Measurements from ENCODE around the gene PTPN14. TPM values are rescaled to one million over a fixed set of nuclear protein-coding genes. Genes with fewer than 3 reads are reported as not detected.

The PTPN14 gene
- polyA plus RNA-seq, 1 donor, result 12.8 TPM

GRCh38 chr1:214451596-214451995, 99.8 kb downstream of the PTPN14 start:
- no peak for DNase-seq

- no peak for DNase-seq
Observed at GRCh38 chr1:214449371-214449770, 102.0 kb downstream of the PTPN14 start.

- DNase-seq, result no peak
Observed at GRCh38 chr1:214448536-214448935, 102.9 kb downstream of the PTPN14 start.

GRCh38 chr1:214447557-214447871, 103.9 kb downstream of the PTPN14 start:
- DNase-seq, result no peak

- no peak for DNase-seq
Observed at GRCh38 chr1:214446772-214447556, 104.4 kb downstream of the PTPN14 start.

GRCh38 chr1:214445831-214446614, 105.4 kb downstream of the PTPN14 start:
- peak; percentile 77 for DNase-seq

- DNase-seq, result no peak
Observed at GRCh38 chr1:214445199-214445598, 106.2 kb downstream of the PTPN14 start.

- no peak for DNase-seq
Observed at GRCh38 chr1:214444182-214444939, 107.0 kb downstream of the PTPN14 start.

- peak; percentile 55 for DNase-seq
Observed at GRCh38 chr1:214441119-214441518, 110.3 kb downstream of the PTPN14 start.

GRCh38 chr1:214440219-214440965, 111.0 kb downstream of the PTPN14 start:
- DNase-seq, result no peak

- no peak for DNase-seq
Observed at GRCh38 chr1:214439352-214440119, 111.9 kb downstream of the PTPN14 start.

- DNase-seq, result no peak
Observed at GRCh38 chr1:214438530-214438929, 112.9 kb downstream of the PTPN14 start.

GRCh38 chr1:214438075-214438474, 113.3 kb downstream of the PTPN14 start:
- DNase-seq, result no peak

- no peak for DNase-seq
Observed at GRCh38 chr1:214435867-214436266, 115.5 kb downstream of the PTPN14 start.

GRCh38 chr1:214432245-214432644, 119.2 kb downstream of the PTPN14 start:
- DNase-seq, result no peak

GRCh38 chr1:214429951-214430770, 121.2 kb downstream of the PTPN14 start:
- DNase-seq, result no peak

- DNase-seq, result no peak
Observed at GRCh38 chr1:214427871-214428277, 123.5 kb downstream of the PTPN14 start.

GRCh38 chr1:214426426-214426812, 125.0 kb downstream of the PTPN14 start:
- no peak for DNase-seq

GRCh38 chr1:214425716-214426425, 125.5 kb downstream of the PTPN14 start:
- DNase-seq, result no peak

- no peak for DNase-seq
Observed at GRCh38 chr1:214425101-214425500, 126.3 kb downstream of the PTPN14 start.

Measured in hindlimb muscle (tissue), 1 donor.